CD4-positive, alpha-beta T cell treated with Interleukin-4 for 1 hour (primary cell): ENCODE measurements around the gene COL5A1.

Experiments
- DNase-seq, 2 donors: peaks; one replicate each; pipeline ENCODE4 v3.0.0-alpha.2; 2020 to 2022

Gene COL5A1

DNA sequence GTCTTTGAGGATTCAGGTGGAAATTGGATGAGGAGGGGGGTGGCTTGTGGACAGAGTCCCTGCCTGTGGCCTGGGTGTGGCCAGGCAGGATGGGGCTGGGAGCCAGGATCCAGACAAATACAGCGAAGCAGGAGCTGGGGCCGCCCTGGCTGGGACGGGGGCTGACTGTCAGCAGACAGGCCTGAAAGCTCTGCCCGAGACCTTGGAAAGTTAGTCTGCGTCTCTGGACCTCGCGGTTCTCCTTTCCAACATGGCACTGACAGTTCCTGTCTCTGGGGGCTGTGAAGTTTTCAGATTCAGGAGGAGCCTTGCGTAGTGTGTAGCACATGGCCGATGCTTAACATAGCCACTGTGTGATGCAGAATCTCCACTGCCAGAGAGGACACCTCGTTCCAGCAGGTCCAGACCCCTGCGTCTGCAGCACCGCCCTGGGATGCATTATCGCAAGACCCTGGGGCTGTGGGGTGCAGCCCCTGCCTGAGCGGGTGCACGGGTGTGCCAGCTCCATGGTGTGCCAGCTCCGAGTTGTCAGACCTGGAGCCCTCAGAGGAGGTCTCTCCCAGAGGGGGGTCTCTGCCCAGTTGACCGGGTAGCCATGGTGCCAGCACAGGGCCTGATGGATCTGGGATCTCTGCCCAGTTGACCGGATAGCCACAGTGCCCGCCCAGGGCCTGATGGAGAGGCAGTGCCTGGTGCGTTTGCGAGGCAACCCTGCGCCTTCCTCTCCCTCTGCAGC, 89.3 kb downstream of the COL5A1 start:
- no peak for DNase-seq

DNA sequence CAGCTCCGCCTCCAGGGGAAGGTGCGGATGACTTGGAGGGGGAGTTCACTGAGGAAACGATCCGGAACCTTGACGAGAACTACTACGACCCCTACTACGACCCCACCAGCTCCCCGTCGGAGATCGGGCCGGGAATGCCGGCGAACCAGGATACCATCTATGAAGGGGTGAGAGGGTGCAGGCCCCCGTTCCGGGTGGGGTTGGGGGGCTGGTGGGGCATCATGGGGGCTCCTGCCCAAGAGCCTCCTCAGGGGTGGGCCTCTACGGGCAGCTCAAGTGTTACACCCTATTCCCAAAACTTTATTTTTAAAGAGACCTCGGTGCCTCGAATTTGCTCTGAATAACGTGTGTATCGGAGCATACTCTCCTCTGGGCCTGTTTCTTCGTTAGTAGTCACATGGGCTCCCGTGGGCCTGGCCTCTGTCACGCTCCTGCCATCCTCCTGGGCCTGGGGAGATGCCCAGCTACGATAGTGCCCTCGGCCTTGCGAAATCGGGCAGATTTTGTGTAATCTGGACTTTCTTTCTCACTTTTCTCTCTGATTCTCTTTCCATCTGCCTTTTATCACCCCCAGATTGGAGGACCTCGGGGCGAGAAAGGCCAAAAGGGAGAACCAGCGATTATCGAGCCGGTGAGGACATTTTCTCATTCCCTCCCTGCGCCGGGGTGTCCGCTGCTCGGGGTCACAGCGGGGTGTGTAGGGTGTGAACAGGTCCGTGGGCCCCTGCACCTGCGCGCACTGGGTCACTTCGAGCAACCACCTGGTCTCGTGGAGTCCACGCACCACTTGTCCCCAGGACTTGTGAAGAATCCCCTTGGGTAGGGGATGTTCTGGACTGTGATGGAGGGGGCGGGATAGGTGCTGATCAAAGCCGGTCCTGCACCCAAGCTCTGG, 90.1 kb downstream of the COL5A1 start:
- DNase-seq: no peak

DNA sequence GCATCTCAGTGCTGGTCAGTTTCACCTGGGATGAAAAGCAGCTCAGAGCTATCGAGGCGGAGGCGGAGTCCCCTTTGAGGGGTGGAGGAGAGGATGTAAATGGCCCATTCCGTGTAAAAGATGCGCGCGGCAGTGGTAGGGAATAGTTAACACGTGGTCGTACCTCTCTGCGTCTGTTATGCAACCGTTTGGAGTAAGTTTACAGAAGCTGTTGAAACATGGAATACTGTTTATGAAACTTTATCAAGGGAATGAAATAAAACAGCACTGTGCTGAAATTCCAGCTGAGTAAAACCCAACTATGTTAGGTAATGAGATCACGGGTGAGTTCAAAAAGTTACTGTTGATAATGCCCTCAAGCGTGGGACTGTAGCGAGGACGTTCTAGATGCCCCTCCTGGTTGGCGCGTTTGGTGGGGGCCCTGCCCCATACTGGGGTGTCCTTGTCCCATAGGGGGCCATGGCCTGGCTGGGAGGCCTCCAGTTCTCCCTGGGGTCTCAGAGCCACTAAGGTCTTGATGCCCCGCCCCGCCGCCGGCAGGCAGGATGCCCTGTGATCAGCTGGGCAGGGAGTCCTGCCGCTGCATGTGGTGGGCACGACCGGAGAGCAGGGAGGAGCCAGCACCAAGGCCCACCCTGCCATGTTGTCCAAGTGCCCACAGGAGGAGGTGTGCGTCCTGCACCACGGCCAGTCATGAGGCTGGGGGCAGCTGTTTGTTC, 90.9 kb downstream of the COL5A1 start:
- no peak for DNase-seq

DNA sequence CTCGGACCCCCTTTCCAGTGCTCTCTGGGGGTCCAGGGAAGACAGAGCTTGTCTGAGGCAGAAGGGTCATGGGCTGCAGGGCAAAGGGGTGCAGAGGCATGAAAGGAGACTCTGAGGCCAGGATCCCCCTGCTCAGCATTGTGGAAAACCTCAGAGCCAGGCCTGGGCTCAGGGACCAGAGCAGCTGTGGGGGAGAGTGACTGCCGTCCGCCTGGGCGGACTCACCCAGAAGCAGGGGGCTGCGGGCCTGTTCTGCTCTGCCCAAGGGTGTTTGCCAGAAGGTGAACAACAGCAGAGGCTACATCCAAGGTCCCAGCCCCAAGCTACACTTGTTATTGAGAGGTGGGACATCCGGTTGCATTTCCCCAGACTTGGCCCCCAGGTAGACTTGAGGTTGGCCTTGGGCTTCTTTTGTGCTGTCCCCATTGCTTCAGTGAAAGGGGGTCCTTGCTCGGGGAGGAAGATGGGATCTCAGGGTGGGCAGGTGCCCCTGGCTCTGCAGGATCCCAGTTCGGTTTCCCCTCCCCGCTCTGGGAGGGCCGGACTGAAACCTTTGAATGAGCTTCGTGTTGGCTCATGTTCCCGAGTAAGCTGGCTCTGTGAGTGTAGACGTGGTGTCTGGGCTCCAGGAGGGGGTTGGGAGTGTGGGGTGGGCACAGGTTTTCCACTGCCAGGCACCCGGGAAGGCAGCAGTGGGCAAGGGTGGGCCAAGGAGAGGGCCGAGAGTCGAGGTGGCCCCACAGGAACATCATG, 92.1 kb downstream of the COL5A1 start:
- no peak for DNase-seq

DNA sequence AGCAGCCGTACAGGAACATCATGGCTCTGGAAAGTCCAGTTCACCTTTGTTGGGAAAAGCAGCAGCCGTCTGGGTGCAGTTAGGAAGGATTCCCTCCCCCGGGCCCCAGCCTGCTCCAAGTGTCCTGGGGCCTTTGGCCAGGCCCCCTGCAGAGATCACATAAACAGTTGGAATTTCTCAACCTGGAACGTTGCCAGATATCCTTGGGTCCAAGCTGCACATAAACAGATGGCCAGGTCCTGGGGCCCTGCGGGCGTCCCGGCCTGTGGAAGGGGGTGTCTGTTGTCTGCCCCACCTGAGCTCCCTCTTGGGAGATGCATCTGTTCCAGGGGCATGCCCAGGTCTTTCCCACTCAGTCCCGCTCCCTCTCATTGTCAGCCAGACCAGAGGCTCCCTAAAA, 92.7 kb downstream of the COL5A1 start:
- DNase-seq: no peak

DNA sequence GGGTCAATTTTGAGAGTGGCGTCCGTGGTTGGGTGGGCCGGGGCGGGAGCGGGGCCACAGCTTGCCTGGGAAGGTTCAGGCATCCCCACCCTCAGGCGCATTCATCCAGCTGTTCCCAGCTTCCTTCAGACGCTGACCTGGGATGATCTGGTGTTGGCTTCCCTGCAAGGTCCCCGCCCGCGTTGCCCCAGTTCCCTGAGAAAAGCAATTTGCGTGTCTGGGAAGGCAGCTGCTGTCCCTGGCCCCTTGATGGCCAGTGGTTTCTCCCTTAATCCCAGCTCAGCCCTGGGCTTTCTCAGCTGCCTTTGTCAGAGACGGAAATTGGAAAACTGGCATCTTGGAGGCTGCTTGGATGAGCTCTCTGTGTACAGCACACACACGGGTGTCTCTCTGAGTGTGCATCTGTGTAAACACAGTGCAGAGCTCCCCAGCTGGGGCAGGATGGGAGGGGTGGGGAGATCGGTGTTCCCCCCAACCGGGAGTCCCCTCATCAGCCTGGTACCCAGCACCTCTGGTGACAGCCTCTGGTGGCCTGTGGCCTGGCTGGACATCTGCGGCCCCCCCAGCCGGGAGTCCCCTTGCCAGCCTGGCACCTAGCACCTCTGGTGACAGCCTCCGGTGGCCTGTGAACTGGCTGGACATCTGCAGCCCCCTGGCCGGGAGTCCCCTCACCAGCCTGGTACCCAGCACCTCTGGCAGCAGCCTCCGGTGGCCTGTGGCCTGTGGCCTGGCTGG, 94.0 kb downstream of the COL5A1 start:
- no peak for DNase-seq

DNA sequence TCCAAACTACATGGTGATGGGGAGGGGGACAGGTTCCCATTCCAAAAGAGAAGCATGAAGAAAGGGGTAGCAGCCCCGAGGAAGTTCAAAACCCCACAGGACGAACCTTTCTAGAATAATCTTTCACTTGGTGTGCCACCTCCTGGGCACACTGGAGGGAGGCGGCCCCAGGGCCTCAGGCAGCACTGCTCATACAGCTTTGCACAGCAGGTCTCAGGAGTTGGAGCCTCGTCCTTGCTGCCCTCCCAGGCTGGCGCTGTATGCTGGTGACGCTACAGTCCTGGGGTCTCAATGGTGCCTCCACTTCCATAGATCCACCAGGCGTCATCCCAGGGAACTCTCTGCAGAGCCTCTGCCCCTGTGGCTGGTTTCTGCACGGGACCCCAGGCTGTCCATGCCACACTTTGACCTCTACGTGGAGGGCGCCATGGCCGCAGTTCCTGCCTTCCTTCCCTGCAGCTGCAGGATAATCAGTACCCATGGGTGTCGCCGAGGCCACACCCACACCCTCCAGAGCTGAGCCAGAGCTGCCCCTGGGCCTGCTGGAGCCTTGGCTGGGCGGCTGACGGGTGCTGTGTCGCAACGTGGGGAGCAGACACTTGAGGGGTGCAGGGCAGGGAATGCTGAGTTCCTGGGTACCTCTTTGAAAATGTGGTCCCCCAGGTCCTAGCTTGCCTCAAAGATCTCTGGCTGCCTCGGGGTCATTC, 95.3 kb downstream of the COL5A1 start:
- DNase-seq: no peak

DNA sequence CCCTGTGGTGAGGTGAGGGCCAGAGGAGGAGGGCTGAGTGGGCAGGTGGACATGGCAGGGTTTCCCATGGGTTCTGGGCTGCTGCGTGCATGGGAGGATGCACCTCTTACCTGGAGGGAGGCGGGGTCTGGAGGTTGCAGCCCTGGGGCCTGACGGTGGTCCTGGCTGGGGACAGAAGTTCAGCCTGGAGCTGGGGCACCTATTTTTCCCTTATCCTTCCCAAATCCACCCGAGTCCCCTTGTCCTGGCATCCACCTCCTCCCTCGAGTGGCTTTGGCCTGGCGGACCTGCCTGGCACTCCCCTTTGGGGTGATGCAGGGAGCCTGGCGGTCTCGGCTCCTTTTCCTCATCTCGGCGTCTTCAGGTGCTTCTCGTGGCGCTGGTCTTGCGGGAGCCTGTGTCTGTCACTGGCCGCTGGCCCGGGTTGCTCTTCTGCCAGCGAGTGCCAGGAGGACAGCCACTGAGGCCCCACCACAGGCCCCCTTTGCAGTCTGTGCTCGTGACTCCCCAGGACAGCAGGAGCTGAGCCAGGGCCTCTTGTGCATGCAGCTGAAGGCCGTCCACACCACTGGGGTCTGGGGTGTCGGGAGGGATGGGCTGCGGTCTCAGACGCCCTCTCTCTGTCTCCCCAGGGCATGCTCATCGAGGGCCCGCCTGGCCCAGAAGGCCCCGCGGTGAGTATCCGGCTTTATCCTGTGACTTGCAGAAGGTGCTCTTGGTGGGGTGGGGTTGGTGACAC, 96.4 kb downstream of the COL5A1 start:
- no peak for DNase-seq

DNA sequence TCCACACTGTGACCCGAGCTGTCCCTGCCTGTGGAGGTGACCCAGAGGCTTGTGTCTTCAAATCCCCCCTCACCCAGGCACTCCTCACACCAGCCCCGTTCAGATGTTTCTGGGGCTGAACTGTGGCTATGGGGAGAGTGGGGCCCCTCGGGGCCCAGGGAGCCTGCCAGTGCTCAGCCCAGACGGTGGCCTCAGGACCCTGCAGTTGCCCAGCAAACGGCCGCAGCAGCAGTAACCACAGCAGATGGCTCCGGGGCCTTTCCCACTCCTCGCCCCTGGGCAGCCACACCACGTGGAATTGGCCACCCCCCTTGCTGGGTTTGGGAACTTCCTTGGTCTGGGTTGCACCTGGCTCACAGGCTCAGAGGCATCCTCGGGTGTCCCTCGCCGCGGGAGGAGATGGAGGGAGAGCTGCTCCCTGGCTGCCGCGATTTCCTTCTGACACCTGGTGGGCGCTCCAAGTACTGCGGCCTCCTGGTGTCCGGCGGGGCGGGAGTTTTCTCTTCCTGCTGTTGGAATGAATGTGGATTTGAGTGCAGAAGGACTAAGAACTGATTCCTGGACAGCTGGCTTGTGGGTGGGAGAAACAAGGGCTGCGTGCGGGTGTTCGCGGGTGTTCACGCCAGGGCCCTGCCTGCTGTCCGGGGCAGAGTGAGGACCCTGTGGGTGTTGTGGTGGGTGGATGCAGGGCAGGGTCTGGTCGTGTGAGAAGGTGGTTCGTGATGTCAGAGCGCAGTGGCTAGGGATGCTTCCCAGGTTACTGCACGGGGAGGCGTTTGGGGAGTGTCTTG, 97.5 kb downstream of the COL5A1 start:
- peak; percentile 19 for DNase-seq

DNA sequence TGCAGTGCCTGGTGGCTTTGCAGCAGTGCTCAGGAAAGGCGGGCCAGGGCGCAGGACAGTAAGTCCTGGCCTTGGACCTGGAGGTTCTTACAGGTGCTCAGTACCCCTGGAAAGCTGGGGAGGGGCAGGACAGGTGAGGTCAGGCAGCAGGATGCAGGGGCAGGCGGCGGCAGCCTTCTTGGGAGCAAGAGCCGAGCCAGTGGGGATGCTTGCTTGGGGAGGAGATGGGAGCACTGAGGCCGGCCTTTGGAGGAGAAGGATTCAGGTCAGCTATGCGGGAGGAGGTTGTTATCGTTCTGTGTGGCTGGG, 98.0 kb downstream of the COL5A1 start:
- DNase-seq: no peak

DNA sequence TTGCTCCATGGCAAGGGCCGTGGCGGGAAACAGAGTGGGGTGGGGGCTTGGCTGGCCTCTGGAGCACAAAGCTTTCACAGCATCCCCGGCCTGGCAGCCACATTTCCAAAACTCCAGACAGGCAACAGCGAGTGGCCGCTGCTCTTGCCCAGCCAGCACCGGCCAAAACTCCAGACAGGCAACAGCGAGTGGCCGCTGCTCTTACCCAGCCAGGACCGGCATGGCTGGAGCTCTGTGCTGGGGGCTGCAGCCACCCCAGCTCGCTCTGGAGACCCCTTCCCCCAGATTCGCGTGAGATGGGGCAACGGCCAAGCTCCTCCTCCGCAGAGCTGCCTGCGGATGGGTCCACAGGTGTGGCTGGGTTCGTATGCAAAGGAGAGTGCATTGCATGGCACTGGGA, 98.5 kb downstream of the COL5A1 start:
- no peak for DNase-seq

DNA sequence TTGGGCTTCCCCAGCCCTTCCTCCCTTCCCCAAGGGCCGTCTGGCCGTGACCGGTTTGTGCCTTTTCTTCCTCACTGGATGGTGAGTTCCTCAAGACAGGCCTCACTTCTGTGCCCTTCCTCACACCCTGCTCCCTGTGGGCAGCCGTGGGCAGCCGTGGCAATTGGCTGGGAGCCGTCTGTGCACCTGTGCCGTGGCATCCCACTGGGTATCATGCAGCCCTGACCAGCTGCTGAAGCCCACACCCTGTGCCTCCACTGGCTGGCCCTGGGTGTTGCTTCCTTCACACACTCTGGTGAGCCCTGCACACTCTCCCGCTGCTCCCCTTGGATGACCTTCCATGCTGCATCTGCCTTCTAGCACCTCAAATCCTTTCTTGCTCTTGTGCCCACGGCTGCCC, 100.2 kb downstream of the COL5A1 start:
- no peak for DNase-seq

DNA sequence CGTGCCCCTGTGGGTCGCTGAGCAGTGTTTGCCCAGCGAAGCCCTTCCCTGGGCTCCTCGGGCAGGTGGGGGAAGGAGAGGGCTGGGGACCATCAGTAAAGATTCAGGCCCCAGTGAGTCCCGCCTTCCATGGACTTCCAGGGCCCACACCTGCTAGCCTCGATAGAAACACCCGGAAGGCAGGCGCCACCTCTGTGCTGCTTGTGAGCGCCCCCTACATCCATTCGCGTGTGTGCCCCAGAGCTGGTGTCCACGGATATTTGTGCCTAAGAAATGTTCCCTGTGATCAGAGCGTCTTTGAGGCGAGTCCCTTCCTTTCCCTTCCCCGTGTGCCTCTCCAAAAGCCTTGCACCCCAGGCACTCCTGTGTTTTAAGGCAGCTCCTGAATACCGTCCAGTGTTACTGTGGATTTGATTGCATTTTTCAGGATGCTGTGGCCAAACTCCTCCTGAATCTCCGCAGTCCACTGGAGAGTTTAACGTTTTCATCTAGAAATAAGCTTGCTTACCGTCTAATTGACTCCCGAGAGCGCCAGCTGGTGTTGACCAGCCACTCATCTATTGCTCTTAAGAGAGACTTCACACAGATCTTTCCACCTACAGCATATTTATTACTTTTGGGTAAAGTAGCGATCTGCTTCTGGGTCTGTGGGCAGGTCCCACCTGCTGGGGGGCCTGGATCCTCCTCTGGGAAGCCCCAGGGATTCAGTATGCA, 101.4 kb downstream of the COL5A1 start:
- DNase-seq: no peak

DNA sequence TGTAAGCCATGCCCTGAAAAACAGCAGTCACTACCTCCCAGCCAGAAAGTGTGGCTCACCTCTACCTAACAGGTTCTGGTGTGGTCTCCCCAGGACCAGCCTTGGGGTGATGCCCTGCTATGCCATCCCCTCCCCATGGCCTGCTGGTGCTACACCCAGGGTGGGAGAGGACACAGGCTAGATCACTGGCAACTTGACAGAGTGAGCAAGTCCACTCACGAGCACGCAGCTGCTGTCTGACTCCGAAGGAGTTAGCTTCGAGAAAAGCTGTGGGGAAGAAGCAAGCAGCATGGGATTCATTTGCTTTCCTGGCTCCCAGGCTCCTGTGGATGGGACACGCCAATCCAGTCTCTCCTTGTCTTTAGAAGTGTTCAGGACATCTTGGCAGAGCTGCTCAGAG, 102.2 kb downstream of the COL5A1 start:
- DNase-seq: no peak

DNA sequence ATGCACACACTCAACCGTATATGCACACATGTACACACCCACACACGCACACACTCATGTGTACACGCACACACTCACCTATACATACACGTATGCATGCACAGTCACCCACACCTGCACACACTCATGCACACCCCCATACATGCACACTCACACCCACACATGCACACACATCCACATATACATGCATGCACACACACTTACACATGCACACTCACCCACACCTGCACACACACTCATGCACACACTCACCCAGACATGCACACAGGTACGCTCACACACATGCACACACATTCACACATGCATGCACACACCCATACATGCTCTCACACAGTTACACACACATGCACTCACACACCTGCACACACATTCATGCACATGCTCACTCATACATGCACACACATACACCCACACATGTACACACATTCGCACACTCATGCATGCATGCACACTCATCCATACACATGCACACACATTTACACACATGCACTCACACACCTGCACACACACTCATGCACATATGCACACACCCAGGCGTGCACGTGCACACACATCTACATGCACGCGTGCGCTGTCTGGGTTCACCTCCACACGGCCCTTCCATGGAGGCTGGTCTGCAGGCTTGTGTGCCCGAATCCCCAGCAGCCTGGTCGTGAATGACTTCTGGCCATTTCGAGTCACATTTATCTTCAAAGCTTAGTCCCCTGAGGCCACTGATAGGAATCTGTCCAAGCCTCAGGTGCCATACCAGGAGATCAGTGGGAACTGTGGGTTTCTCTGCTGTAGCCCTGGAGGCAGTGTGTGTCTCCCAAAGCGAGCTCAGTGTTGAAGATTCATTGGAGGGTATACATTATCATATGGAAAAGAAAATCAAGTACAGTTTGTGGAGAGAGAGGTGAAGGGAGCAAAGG, 103.0 kb downstream of the COL5A1 start:
- no peak for DNase-seq

DNA sequence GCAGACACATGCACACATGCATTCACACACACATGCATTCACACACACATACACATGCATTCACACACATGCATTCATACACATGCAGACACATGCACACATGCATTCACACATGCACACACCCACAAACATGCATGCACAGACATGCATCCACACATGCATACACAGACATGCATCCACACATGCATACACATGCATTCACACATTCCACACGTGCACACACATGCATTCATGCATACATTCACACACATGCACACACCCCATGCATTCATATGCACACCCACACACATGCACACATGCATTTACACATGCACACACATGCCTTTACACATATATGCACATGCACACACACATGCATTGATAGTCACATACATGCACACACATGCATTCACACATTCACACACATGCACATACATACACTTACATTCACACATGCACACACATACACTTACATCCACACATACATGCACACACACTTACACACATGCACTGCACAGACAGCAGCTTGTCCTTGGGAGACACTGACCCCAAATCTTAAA, 106.4 kb downstream of the COL5A1 start:
- DNase-seq: no peak

DNA sequence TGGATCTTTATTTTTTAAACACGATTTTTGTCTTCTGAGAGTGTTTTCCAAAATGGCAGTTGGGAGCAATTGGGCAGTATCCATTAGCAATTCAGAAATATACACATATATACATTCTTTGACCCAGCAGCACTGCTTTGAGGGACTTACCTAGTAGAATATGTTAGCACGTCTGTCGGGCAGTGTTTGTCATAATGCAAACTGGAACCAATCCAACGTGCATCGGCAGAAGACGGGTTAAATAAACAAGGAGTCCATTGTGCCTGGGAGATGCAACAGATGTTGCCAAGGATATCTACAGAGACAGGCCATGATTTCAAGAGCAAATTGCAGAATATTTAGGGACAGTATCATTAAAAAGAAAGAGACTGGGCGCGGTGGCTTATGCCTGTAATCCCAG, 107.0 kb downstream of the COL5A1 start:
- no peak for DNase-seq
